Neural cell (in vitro differentiated cells): Measurements from ENCODE around the gene IRS2. TPM values are rescaled to one million over a fixed set of nuclear protein-coding genes. Genes with fewer than 3 reads are reported as not detected.

Experiments used
- H2AFZ ChIP-seq: fragments of 200-600, 300-800 bp; sonication (generic), shearing (Covaris generic); 2 replicates; pipeline ENCODE4 v1.6.0; 2014; ENCODE audit warnings: low read depth, mild to moderate bottlenecking, antibody characterized with exemption, low read length, moderate library complexity
- H3F3A ChIP-seq: fragments of 200-600 bp; shearing (Covaris generic); 2 replicates; pipeline ENCODE4 v1.6.1; 2016; ENCODE audit warnings: mild to moderate bottlenecking, moderate library complexity, mixed read lengths, antibody characterized with exemption, low read length; ENCODE audit not compliant: insufficient read depth, poor library complexity, severe bottlenecking
- H3K27ac ChIP-seq: fragments of 200-600, 300-800 bp; sonication (generic), shearing (Covaris generic); 2 replicates; pipeline ENCODE4 v1.5.1; 2014; ENCODE audit warnings: mild to moderate bottlenecking, low read length, moderate library complexity
- H3K27me3 ChIP-seq: fragments of 300-800, 200-600 bp; sonication (generic), shearing (Covaris generic); 2 replicates; pipeline ENCODE4 v1.6.0; 2014; ENCODE audit warnings: mild to moderate bottlenecking, low read depth, low read length, moderate library complexity; ENCODE audit not compliant: insufficient read depth
- H3K36me3 ChIP-seq: fragments of 300-800, 200-600 bp; sonication (generic), shearing (Covaris generic); 2 replicates; pipeline ENCODE4 v1.5.1; 2014; ENCODE audit warnings: mild to moderate bottlenecking, antibody characterized with exemption, low read length, moderate library complexity; ENCODE audit not compliant: insufficient read depth
- H3K4me2 ChIP-seq: fragments of 300-800, 200-600 bp; sonication (generic), shearing (Covaris generic); 2 replicates; pipeline ENCODE4 v1.6.0; 2014; ENCODE audit warnings: mild to moderate bottlenecking, low read length
- H3K4me3 ChIP-seq: fragments of 300-800, 200-600 bp; sonication (generic), shearing (Covaris generic); 2 replicates; pipeline ENCODE4 v1.5.1; 2014; ENCODE audit warnings: mild to moderate bottlenecking, low read length, moderate library complexity
- H3K79me2 ChIP-seq: fragments of 200-600 bp; shearing (Covaris generic); replicated peaks from 2 replicates; pipeline ENCODE4 v1.6.0; 2014; ENCODE audit warnings: mild to moderate bottlenecking, low read length, moderate library complexity; ENCODE audit not compliant: insufficient read depth
- H3K9ac ChIP-seq: fragments of 300-800, 200-600 bp; sonication (generic), shearing (Covaris generic); 2 replicates; pipeline ENCODE4 v1.6.1; 2016; ENCODE audit warnings: mild to moderate bottlenecking, low read length, mixed read lengths
- H3K9me2 ChIP-seq: fragments of 200-600 bp; shearing (Covaris generic); 2 replicates; pipeline ENCODE4 v1.6.1; 2016; ENCODE audit warnings: mild to moderate bottlenecking, low read length, mixed read lengths; ENCODE audit not compliant: insufficient read depth
- H3K9me3 ChIP-seq: fragments of 200-600, 300-800 bp; sonication (generic), shearing (Covaris generic); 2 replicates; pipeline ENCODE4 v1.6.1; 2016; ENCODE audit warnings: mild to moderate bottlenecking, mixed run types, low read length, moderate library complexity, mixed read lengths
- H4K20me1 ChIP-seq: fragments of 200-600 bp; shearing (Covaris generic); 2 replicates; pipeline ENCODE4 v1.6.1; 2016; ENCODE audit warnings: mild to moderate bottlenecking, mixed run types; ENCODE audit not compliant: insufficient read depth
- CTCF ChIP-seq: fragments of 450-650 bp; IDR thresholded peaks from 2 replicates; pipeline ENCODE4 v1.5.1; 2014; ENCODE audit warnings: antibody characterized with exemption, mild to moderate bottlenecking, moderate library complexity; ENCODE audit not compliant: poor library complexity, severe bottlenecking
- EP300 ChIP-seq: fragments of 450-650 bp; conservative IDR thresholded peaks from 2 replicates; pipeline ENCODE4 v1.6.1; 2014; ENCODE audit warnings: antibody characterized with exemption, mild to moderate bottlenecking, moderate library complexity; ENCODE audit not compliant: poor library complexity, severe bottlenecking
- EZH2 ChIP-seq: fragments of 200-600, 300-800 bp; shearing (Covaris generic), sonication (generic); IDR thresholded peaks from 2 replicates; pipeline ENCODE4 v1.6.1; 2014; ENCODE audit warnings: antibody characterized with exemption, low read length, borderline replicate concordance, mild to moderate bottlenecking; ENCODE audit not compliant: insufficient read depth, poor library complexity, severe bottlenecking
- MXI1 ChIP-seq: fragments of 450-650 bp; conservative IDR thresholded peaks from 2 replicates; pipeline ENCODE4 v1.6.1; 2014; ENCODE audit warnings: antibody characterized with exemption, mild to moderate bottlenecking; ENCODE audit not compliant: poor library complexity, severe bottlenecking
- POLR2AphosphoS5 ChIP-seq: IDR thresholded peaks from 2 replicates; pipeline ENCODE4 v1.6.1; 2012
- RAD21 ChIP-seq: fragments of 450-650 bp; conservative IDR thresholded peaks from 2 replicates; pipeline ENCODE4 v1.6.1; 2014; ENCODE audit warnings: antibody characterized with exemption, mild to moderate bottlenecking, moderate library complexity
- REST ChIP-seq: IDR thresholded peaks from 2 replicates; pipeline ENCODE4 v1.6.1; 2012; ENCODE audit warnings: borderline replicate concordance
- SMC3 ChIP-seq: fragments of 450-650 bp; conservative IDR thresholded peaks from 2 replicates; pipeline ENCODE4 v1.6.1; 2014; ENCODE audit warnings: antibody characterized with exemption, mild to moderate bottlenecking, moderate library complexity; ENCODE audit not compliant: poor library complexity
- TAF1 ChIP-seq: IDR thresholded peaks from 2 replicates; pipeline ENCODE4 v1.6.1; 2012; ENCODE audit warnings: low read depth
- polyA plus RNA-seq: library from polyadenylated mRNA; depleted of rRNA; stranded (reverse); fragments of >200 nt; gene quantifications from 2 replicates; pipeline ENCODE4 v1.2.3, GENCODE V29; 2014

Gene IRS2
- polyA plus RNA-seq, 1 donor from 2014 or later = 7.1 TPM

GRCh38 chr13:109722068-109722467 is 64.3 kb downstream of the IRS2 start:
- Histone ChIP-seq H3K9me2 (no peaks in the 10 kb centered on the region), H3K79me2 (no peaks in the 10 kb centered on the region), H3K36me3 (no peaks in the 10 kb centered on the region), H3K27me3 (no peaks in the 10 kb centered on the region), H3K9me3 (no peaks in the 10 kb centered on the region), H2AFZ (no peak overlapping the region), H3F3A (no peaks in the 10 kb centered on the region), H4K20me1 (no peaks in the 10 kb centered on the region), H3K4me3 (no peak overlapping the region), H3K27ac (no peak overlapping the region), H3K4me2 (no peak overlapping the region), H3K9ac (no peak overlapping the region)
- no peak for TF ChIP-seq EP300
- TF ChIP-seq MXI1 = no peak
- TF ChIP-seq CTCF = no peak
- TF ChIP-seq SMC3 = no peak
- no peak for TF ChIP-seq POLR2AphosphoS5
- TF ChIP-seq REST = no peak
- TF ChIP-seq EZH2 = no peak
- TF ChIP-seq RAD21 = no peak
- TF ChIP-seq TAF1 = no peak

GRCh38 chr13:109720758-109721184 is 65.6 kb downstream of the IRS2 start:
- no peaks in the 10 kb centered on the region for H3F3A ChIP-seq
- H3K9me2 ChIP-seq = no peaks in the 10 kb centered on the region
- TF ChIP-seq POLR2AphosphoS5 (no peak), SMC3 (no peak), EZH2 (no peak), EP300 (no peak), MXI1 (no peak), CTCF (no peak), TAF1 (no peak), REST (no peak), RAD21 (no peak)
- no peaks in the 10 kb centered on the region for H3K9me3 ChIP-seq
- no peaks in the 10 kb centered on the region for H4K20me1 ChIP-seq
- H3K4me3 ChIP-seq = no peak overlapping the region
- H3K27ac ChIP-seq = no peak overlapping the region
- no peak overlapping the region for H3K4me2 ChIP-seq
- H3K36me3 ChIP-seq = no peaks in the 10 kb centered on the region
- H3K79me2 ChIP-seq = no peaks in the 10 kb centered on the region
- no peak overlapping the region for H3K9ac ChIP-seq
- no peaks in the 10 kb centered on the region for H3K27me3 ChIP-seq
- H2AFZ ChIP-seq = no peak overlapping the region
